Lower leg skin (tissue), 3 donors: Measurements from ENCODE around the gene MUC2.

ENCODE experiments used
- CTCF ChIP-seq, 3 donors: fragments of 450-650 bp; IDR thresholded peaks; one replicate each; pipeline ENCODE4 v1.5.1; 2016; ENCODE audit warnings: antibody characterized with exemption in 3 of 3, mild to moderate bottlenecking in 3 of 3, moderate library complexity in 2 of 3
- POLR2A ChIP-seq, 2 donors: fragments of 450-650 bp; IDR thresholded peaks; one replicate each; pipeline ENCODE4 v1.6.1; 2016 to 2017; ENCODE audit warnings: antibody characterized with exemption in 2 of 2, mild to moderate bottlenecking in 1 of 2, moderate library complexity in 1 of 2

GRCh38 chr11:1075341-1075911 is 752 bp downstream of the MUC2 start:
- no peak for TF ChIP-seq CTCF (IDR thresholded peaks at IDR 0.05)
- no peak for TF ChIP-seq POLR2A (IDR thresholded peaks at IDR 0.05)
